ENCODE results near the gene TEX22.

TEX22 gene

DNA sequence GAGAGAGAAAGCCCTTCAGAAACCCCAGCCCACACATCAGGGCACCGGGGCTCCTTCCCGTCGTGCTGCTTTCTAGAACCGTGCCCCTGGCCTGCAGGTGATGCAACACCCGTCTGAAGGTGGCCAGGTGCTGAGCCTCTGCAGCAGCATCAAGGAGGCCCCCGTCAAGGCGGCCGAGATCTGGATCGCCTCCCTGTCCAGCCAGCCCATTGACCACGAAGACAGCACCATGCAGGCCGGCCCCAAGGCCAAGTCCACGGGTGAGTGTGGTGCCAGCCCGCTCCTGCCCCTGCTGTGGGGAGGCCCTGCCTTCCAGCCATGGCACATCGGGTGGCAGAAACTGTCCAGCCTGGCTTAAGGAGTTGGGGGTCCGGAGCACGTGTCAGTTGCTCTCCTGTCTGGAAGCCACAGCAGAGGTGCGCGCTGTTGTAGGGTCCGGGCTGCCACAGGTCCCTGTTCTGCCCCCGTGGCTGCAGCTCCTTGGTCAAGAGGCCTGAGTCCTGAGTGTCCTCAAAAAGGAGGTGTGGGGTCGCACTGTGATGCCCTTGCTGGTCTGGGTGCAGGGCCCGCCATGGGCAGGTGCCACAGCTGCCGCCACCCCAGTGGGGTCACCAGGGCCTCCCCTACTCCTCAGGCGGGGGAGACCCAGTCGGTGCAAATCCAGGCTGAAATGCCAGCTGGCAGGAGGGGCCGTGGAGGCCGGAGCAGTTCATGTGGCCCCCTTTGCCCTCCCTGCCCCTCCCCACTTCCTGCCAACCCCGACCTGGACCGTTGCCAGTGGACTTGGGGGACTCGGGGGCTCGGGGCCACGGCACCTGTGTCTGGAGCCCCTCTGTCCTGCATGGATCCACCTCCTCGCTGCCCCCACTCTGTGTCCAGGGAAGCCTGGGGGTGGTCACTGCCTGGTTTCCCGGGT, 31.0 kb upstream of the TEX22 start:
- Histone ChIP-seq H3K4me3 (no peak overlapping the region), H3K27ac (no peak overlapping the region)
- DNase-seq (ENCODE audit: low spot score) = no peak
- TF ChIP-seq CTCF (IDR thresholded peaks at IDR 0.05) = no peak

DNA sequence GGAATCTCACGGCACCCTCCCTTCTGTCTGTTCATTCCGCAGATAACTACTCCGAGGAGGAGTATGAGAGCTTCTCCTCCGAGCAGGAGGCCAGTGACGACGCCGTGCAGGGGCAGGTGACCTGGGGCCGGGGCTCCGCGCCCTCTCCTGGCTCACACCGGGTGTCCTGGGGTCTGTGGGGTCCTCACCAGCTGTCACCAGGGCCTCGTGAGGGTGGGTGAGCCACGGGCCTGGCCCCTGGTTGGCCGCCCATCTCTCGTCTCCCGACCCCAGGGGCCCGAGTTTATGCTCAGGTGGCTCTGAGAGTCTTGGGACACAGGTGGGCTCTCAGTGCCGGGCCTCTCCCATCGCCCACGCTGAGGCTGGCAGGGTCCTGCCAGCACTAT, 30.3 kb upstream of the TEX22 start:
- no peak overlapping the region for H3K27ac ChIP-seq
- no peak for DNase-seq (ENCODE audit: low spot score)
- H3K4me3 ChIP-seq = no peak overlapping the region
- TF ChIP-seq CTCF (IDR thresholded peaks at IDR 0.05) = no peak

DNA sequence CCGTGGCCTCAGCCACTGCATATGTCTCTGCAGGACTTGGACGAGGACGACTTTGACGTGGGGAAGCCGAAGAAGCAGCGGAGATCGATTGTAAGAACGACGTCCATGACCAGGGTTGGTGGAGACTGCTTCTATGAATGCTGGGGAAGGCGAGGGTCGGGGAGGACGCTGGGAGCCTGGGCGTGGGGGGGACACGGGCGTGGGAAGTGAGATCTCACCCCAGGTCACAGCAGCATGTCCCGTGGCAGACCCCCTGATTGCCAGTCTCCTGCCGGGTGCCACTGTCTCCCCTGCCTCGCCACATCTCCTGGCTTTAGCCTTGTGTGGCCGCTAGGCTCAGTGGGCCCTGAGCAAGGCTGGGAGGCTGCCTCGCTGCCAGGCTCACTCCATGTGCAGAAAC, 29.9 kb upstream of the TEX22 start:
- no peak overlapping the region for H3K4me3 ChIP-seq
- no peak overlapping the region for H3K27ac ChIP-seq
- TF ChIP-seq CTCF (IDR thresholded peaks at IDR 0.05) = no peak
- no peak for DNase-seq (ENCODE audit: low spot score)

DNA sequence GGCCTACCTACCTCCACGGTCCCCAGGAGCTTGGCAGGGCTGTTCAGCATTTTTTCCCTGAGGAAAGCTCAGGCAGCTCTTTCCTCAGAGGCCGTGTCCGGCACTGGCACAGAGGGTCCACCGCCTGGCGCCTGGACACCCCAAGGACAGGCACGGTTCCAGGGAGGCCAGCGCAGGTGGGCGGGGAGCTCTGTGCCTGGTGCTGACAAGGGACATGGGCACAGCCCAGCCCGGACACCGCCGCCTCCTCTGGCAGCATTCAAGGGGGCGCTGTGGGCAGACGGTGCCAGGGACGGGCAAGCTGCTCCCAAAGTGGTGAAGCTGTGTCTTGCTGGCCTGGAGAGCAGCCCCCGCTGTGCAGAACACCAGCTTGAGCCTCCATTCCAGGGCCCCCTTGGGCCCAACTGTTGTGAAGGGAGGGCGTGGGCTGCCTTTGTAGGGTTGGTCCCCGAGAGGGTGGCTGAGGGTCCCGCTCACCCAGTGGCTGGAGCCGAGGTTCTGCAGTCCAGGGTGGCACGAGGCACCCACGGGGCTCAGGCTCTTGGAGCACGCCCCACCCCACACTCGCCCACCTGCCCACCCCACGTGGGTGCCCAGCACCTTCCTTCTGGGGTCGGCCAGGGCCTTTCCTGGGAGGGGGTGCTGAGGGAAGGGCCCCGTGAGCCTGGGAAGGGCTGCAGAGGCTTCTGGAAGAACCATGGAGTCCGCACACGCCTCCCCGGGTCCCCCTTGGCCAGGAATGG, 29.3 kb upstream of the TEX22 start:
- no peak for DNase-seq (ENCODE audit: low spot score)
- no peak for TF ChIP-seq CTCF (IDR thresholded peaks at IDR 0.05)
- Histone ChIP-seq H3K4me3 (no peak overlapping the region), H3K27ac (no peak overlapping the region)

DNA sequence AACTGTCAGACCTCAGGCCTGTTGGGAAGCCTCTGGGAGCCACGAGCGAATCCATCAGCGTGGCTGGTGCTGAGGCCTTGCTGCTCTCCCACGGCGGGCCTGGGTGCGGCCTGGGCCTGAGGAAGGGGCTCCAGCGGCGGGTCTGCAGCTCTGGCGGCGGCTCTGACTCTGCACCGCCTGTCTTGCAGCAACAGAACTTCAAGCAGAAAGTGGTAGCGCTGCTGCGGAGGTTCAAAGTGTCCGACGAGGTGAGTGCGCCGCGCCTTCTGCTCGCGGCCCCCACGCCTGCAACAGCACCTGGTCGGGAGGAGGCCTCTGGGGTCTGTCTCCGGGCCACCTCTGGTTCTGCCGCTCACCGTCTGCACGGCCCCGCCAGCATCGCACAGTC, 28.7 kb upstream of the TEX22 start:
- no peak overlapping the region for H3K27ac ChIP-seq
- DNase-seq (ENCODE audit: low spot score) = no peak
- no peak for TF ChIP-seq CTCF (IDR thresholded peaks at IDR 0.05)

DNA sequence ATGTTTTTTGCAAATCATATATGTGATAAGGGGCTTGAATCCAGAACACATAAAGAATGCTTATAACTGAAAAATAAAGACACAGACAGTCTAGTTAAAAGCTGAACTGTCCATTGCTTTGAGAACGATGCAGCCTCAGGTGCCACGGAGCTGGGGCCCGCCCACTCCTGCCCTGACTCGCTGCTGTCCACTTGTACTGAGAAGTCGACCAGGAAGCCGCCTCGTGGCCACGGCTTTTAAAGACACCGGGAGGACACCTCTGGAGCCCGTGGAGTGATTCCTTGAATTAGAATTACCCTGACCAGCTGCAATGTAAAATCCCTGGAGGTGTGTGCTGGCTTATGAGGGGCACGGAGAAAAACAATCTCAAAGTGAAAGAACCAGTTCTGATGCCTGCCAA, 23.9 kb upstream of the TEX22 start:
- Histone ChIP-seq H3K27ac (no peak overlapping the region), H3K4me3 (no peak overlapping the region)
- no peak for DNase-seq (ENCODE audit: low spot score)
- TF ChIP-seq CTCF (IDR thresholded peaks at IDR 0.05) = no peak

More for the DNA sequence above, 28.7 kb upstream of the TEX22 start:
- H3K4me3 ChIP-seq = no peak overlapping the region

All from coronary artery (tissue), 2 donors.